T47D (cell line): ENCODE data around the gene COBL.

Experiments
- DNase-seq, 2 experiments: peaks; one replicate each; pipeline versions ENCODE4 v3.0.0 to v3.0.0-alpha.2; 2011 to 2012; ENCODE audit warnings: low read depth in 1 of 2, low spot score in 1 of 2
- JUND ChIP-seq: IDR thresholded peaks from 2 replicates; pipeline ENCODE4 v1.6.1; 2012; ENCODE audit warnings: low read depth
- in situ Hi-C: cut with HindIII; loops from 2 replicates; pipeline ENCODE4 v1.10.0; 2016; ENCODE audit warnings: low sequenced_read_pairs, low pct_unique_long_range_greater_than_20kb

COBL gene

DNA sequence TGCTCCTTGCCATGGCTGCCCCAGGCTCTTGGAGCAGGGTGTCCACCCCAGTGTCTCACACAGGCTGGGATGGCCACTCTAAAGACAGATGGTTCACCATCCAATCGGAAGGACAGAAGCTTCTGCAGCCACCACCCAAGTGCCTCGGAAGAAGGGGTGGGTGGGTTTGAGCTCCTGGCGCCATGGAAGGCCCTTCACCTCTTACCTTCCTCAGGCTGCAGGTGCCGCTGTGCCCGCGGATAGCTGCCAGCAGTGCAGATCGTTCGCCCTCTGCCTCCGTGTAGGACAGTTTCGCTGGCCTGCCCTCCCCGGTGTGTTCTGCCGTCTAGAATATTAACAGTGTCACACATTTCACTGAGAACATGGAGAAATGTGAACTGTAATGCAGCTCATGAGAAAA, 290.3 kb downstream of the COBL start:
- in situ Hi-C loops, result no loop called here
- no peak for TF ChIP-seq JUND
- DNase-seq, result no peak

- in situ Hi-C loops, result no loop called here
- DNase-seq, result no peak
- no peak for TF ChIP-seq JUND
Measured at GRCh38 chr7:51025668-51026067, 290.9 kb downstream of the COBL start.

DNA sequence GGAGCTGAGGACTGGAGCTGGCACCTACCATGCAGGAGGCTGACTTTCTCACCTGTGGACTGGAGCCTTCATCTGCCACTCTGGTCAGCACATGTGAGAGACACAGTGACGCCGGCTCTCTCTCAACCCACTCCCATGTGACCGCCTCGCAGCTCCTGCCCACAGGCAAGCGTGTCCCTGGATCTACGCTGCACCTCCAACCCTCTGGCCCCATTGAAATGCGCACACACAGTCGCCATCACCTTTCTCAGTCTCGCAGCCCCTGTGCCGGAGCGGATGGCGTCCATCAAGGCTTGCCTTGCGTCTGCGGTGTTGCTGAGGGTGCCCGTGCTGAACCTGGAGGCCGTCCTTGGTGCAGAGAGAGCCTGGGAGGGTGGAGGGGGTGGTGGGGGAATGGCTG, 291.7 kb downstream of the COBL start:
- in situ Hi-C loops, result no loop called here
- TF ChIP-seq JUND, result no peak
- DNase-seq, result no peak

- in situ Hi-C loops, result no loop called here
- TF ChIP-seq JUND, result no peak
- no peak for DNase-seq
Measured at GRCh38 chr7:51023547-51023946, 293.1 kb downstream of the COBL start.

DNA sequence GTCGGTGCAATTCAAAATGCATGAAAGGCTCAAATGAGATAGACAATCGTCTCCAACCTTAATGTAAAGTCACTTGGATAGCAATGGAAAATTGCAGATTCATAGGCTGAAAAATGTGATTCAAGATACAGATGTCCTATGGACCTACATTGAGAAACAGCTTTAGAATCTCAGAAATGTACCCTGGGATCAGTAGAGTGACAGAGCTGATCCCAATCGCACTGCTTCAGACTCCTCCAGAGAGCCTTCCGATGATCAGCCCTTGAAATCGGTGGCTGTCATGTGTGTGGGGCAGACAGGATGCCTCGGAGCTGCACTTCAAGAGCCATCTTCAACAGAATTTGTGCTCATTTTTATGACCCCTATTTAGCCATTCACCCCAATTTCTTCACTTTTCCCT, 293.8 kb downstream of the COBL start:
- no peak for TF ChIP-seq JUND
- no peak for DNase-seq
- in situ Hi-C loops, result no loop called here

GRCh38 chr7:51021906-51022570, 294.6 kb downstream of the COBL start:
- no peak for TF ChIP-seq JUND
- DNase-seq, result no peak
- in situ Hi-C loops, result no loop called here

- TF ChIP-seq JUND, result no peak
- no peak for DNase-seq
- in situ Hi-C loops, result no loop called here
Measured at GRCh38 chr7:51020944-51021343, 295.7 kb downstream of the COBL start.

DNA sequence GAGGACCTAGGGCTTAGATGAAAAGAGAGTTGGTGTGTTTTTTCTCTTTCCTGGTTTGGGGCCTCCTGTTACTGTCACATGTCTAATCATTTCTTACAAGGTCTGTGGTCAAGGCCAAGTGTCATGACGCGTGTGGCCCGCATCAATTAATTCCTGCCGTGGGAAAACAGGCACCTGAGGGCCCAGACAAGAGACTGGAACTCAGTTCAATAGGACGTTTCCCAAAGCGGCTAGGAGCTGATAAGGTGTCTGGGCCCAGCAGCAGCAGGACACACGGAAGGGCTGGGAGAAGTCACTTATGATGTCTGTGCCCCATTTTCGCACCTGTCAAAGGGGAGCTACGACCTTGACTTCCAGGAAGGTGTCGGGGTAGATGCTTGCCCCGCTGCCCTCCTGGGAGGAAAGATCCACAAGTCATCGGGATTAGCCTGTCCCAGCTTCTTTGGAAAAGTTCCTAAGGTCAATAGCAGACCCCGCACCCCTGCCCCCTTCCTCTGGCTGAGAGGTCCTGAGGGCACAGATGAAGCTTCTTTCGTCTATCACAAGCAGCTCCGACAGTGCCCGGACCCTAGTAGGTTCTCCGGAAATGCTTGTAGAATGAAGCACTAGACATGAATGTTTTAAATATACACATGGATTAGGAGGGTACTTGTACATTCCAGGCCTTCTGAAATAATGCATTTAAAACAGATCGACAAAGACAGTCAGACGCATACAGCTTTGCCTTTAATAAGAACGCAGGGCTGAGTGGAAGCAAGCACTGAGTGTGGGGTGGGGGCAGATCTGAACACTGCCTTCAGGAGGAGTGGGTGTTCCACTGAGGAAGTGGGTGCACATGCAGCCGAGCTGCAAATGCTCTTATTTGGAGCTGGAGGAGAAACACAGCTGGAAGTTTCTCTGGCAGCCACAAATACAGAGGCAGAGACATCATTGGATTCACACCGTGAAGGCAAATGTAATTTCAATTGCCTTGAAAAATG, 296.4 kb downstream of the COBL start:
- no peak for DNase-seq
- TF ChIP-seq JUND, result no peak
- in situ Hi-C loops, result no loop called here

DNA sequence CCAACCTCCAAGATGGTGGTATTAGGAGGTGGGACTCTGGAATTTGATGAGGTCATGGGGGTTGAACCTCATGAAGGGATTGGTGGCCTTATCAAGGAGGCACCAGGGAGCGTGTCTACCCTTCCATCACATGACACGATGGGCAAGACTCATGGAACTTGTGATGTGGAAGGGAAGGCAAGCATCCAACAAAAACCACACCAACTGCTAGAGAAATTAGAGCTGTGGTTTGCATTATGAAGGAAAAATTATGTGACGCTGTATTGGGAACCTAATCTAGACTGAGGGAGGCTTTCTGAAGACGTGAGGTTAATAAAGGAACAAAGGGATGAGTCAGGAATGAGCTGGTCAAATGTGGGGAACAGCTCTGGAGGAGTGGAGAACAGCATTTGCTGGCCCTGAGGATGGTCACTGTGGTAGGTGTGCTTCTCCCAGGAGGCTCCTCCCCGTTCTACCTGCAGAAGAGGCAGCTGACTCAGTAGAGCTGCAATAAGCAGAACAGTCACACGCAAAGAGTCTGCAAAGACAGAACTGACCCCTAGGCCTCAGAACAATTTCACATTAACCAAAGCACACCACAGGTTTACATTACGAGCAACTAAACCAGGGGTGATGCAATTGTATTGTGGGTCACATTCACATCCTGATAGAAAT, 297.3 kb downstream of the COBL start:
- no peak for DNase-seq
- in situ Hi-C loops, result no loop called here
- no peak for TF ChIP-seq JUND

DNA sequence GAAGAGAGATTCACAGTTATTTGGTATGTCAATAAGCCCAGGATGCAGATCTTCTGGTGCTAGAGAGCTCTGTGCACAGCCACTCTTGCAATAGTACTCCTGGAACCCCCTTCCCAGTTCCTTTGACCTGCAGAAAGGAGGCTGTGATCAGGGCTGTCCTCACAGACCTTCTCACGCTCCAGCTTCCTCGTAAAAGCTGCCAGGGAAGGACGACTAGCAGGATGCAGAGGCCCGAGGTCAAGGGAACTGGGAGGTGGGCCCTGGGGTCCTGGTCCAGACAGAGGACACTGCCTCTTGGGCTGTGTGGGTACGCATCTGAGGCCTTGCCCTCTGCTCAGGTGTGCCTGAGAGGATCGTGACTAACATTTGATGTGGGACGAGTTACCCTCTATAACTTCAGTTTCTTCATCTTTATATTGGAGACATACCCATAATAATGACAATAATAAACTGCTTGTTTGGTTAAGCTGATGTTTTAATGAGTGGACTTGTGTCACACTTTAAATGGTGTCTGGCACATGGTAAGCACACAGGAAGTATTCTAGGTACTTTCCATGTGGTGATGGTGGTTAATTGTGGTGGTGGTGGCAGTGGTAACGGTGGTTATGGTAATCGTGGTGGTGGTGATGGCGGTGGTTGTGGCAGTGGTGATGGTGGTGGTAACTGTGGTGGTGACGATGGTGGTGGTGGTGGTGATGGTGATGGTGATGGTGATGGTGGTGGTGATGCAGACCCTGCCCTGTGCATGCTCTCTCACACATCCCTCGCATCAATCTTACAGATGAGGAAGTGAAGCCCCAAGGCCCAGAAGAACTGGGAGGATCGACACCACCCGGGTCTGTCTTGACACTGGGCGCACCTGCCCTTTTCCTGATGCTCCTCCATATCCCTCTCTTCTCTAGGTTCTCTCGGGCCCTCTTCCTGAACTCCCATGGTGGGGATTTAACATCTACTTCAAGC, 298.8 kb downstream of the COBL start:
- no peak for TF ChIP-seq JUND
- DNase-seq, result no peak
- in situ Hi-C loops, result no loop called here

DNA sequence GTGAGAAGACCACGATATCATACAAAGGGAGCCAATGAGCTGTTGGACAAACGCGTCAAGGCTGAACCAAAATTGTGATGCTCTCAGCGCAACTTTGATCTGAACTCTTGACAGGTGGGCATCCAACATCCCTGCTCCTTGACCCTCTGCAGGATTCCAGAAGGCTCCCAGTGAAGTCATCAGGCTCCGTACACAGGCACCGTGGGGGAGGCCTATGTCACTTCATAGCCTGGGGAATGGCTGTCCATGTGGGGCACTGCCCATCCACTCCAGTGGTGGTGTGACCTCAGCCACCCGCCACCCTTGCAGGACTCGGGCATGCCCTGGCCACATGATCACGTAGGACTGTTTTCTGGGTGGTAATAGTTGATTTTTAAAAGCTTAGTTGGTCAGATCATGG, 300.1 kb downstream of the COBL start:
- TF ChIP-seq JUND, result no peak
- in situ Hi-C loops, result no loop called here
- DNase-seq, result no peak

GRCh38 chr7:51015581-51015980, 301.0 kb downstream of the COBL start:
- in situ Hi-C loops, result no loop called here
- no peak for TF ChIP-seq JUND

More at GRCh38 chr7:51015581-51015980, 301.0 kb downstream of the COBL start:
- no peak for DNase-seq
